ENCODE results near the gene STYXL2. TPM values are rescaled to one million over a fixed set of nuclear protein-coding genes. Genes with fewer than 3 reads are reported as not detected.

The STYXL2 gene
- total and polyA plus RNA-seq, 2 of the 8 experiments (the other 6 are each of a cell fraction or from before 2014, with no cell fraction given) = 0.09 to 0.22 TPM

DNA sequence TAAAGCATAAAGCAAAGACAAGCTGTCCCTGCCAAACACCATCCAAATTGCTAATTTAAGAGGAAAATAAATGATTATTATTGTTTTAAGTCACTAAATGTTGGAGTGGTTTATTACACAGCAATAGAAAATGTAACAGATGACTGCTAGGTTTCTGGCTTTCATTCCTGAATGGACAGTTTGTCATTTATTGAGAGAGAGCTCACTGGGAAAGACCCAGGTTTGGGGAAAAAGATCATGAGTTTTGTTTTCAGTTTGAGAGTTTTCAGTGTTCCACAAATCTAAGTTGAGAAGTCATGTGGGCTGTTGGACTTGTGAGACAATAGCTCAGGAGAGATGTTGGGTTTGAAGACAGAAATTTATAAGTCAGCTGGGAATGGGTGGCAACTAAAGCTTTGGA, 9.1 kb upstream of the STYXL2 start (continued):
- no peak for TF ChIP-seq CHD7 (IDR thresholded peaks at IDR 0.05; ENCODE audit: insufficient replicate concordance, low read length)
- no peak for TF ChIP-seq HDAC6 (IDR thresholded peaks at IDR 0.05; ENCODE audit: low read depth, low read length)
- no peak for TF ChIP-seq SP2 (IDR thresholded peaks at IDR 0.05; ENCODE audit: low read length)
- no peak for TF ChIP-seq SRF (IDR thresholded peaks at IDR 0.05; ENCODE audit: low read depth, low read length)
- TF ChIP-seq RAD21 (IDR thresholded peaks at IDR 0.05 in 1 of 2, conservative IDR thresholded peaks at IDR 0.05 in 1 of 2; ENCODE audit: low read depth in 2 of 2, low read length in 2 of 2) = no peak
- TF ChIP-seq E2F6 (IDR thresholded peaks at IDR 0.05) = no peak
